ACC112 (cell line): Measurements from ENCODE around the gene CELSR2.

ENCODE experiments used
- H2AFZ ChIP-seq: fragments of 200-600 bp; sonication (generic); one replicate; pipeline ENCODE4 v1.6.0; 2017; ENCODE audit warnings: antibody characterized with exemption, low read length; ENCODE audit not compliant: unreplicated experiment
- H3K27ac ChIP-seq: fragments of 200-600 bp; sonication (generic); 2 replicates; pipeline ENCODE4 v1.5.1; 2014; ENCODE audit warnings: low read depth, mild to moderate bottlenecking, antibody characterized with exemption, low read length, moderate library complexity
- H3K27me3 ChIP-seq: fragments of 200-600 bp; sonication (generic); 2 replicates; pipeline ENCODE4 v1.6.1; 2014; ENCODE audit warnings: mild to moderate bottlenecking, antibody characterized with exemption, low read length, moderate library complexity, mixed read lengths; ENCODE audit not compliant: insufficient read depth
- H3K36me3 ChIP-seq: fragments of 200-600 bp; sonication (generic); 2 replicates; pipeline ENCODE4 v1.6.1; 2016; ENCODE audit warnings: mild to moderate bottlenecking, antibody characterized with exemption, low read length, moderate library complexity, mixed read lengths; ENCODE audit not compliant: insufficient read depth
- H3K4me1 ChIP-seq: fragments of 200-600 bp; sonication (generic); one replicate; pipeline ENCODE4 v1.6.1; 2016; ENCODE audit warnings: low read length, mixed read lengths; ENCODE audit not compliant: insufficient read depth, unreplicated experiment, control insufficient read depth
- H3K4me3 ChIP-seq: fragments of 200-600 bp; sonication (generic); 2 replicates; pipeline ENCODE4 v1.5.1; 2014; ENCODE audit warnings: mild to moderate bottlenecking, low read depth, low read length
- H3K79me2 ChIP-seq: fragments of 200-600 bp; sonication (generic); one replicate; pipeline ENCODE4 v1.6.0; 2016; ENCODE audit warnings: low read length; ENCODE audit not compliant: control insufficient read depth, unreplicated experiment, insufficient read depth

The CELSR2 gene

GRCh38 chr1:109248797-109249629, at the start of gene CELSR2:
Gene CELSR2 (plus strand): TSS chr1:109249539. CDS start chr1:109250080, 541 bp downstream.
- peaks cover 4% of the 10 kb centered on the region for H3K4me1 ChIP-seq
- H3K27ac ChIP-seq, result no peak within 1 kb of the TSS
- H3K36me3 ChIP-seq, result no peaks in the 10 kb centered on the region
- peaks cover 6% of the 10 kb centered on the region for H3K27me3 ChIP-seq
- H3K79me2 ChIP-seq, result no peaks in the 10 kb centered on the region
- peak within 1 kb of the TSS; percentile 73 for H3K4me3 ChIP-seq
- H2AFZ ChIP-seq, result peak within 1 kb of the TSS; percentile 68

- no peak overlapping the region for H3K27ac ChIP-seq
- H3K4me3 ChIP-seq, result no peak overlapping the region
- no peaks in the 10 kb centered on the region for H3K27me3 ChIP-seq
- H3K4me1 ChIP-seq, result peaks cover 21% of the 10 kb centered on the region
- H3K36me3 ChIP-seq, result no peaks in the 10 kb centered on the region
- no peak overlapping the region for H2AFZ ChIP-seq
- no peaks in the 10 kb centered on the region for H3K79me2 ChIP-seq
These were observed 49.6 kb upstream of the CELSR2 start for GRCh38 chr1:109199710-109200109.

- Histone ChIP-seq H2AFZ (no peak overlapping the region), H3K27me3 (no peaks in the 10 kb centered on the region), H3K27ac (no peak overlapping the region), H3K4me1 (peaks cover 21% of the 10 kb centered on the region), H3K79me2 (no peaks in the 10 kb centered on the region), H3K36me3 (no peaks in the 10 kb centered on the region), H3K4me3 (no peak overlapping the region)
These were observed 48.1 kb upstream of the CELSR2 start for GRCh38 chr1:109201123-109201703.

- H3K4me1 ChIP-seq, result peaks cover 11% of the 10 kb centered on the region
- H3K4me3 ChIP-seq, result no peak overlapping the region
- H3K79me2 ChIP-seq, result no peaks in the 10 kb centered on the region
- no peaks in the 10 kb centered on the region for H3K36me3 ChIP-seq
- no peak overlapping the region for H2AFZ ChIP-seq
- no peaks in the 10 kb centered on the region for H3K27me3 ChIP-seq
- no peak overlapping the region for H3K27ac ChIP-seq
These were observed 44.9 kb upstream of the CELSR2 start for GRCh38 chr1:109204484-109204883.

GRCh38 chr1:109206339-109206738, 43.0 kb upstream of the CELSR2 start:
- H3K36me3 ChIP-seq, result no peaks in the 10 kb centered on the region
- H3K79me2 ChIP-seq, result no peaks in the 10 kb centered on the region
- H3K4me1 ChIP-seq, result peaks cover 10% of the 10 kb centered on the region
- H3K27me3 ChIP-seq, result no peaks in the 10 kb centered on the region
- no peak overlapping the region for H3K4me3 ChIP-seq
- no peak overlapping the region for H2AFZ ChIP-seq
- no peak overlapping the region for H3K27ac ChIP-seq

GRCh38 chr1:109207467-109208103, 41.8 kb upstream of the CELSR2 start:
- Histone ChIP-seq H3K4me1 (peaks cover 6% of the 10 kb centered on the region), H3K27me3 (no peaks in the 10 kb centered on the region), H3K27ac (no peak overlapping the region), H3K4me3 (no peak overlapping the region), H2AFZ (no peak overlapping the region), H3K79me2 (no peaks in the 10 kb centered on the region), H3K36me3 (no peaks in the 10 kb centered on the region)

- H3K4me3 ChIP-seq, result peak overlapping the region; percentile 68
- H3K4me1 ChIP-seq, result peaks cover 7% of the 10 kb centered on the region
- H3K27ac ChIP-seq, result peak overlapping the region; percentile 22; the same call in 1 of the 2 replicates
- H3K27me3 ChIP-seq, result no peaks in the 10 kb centered on the region
- no peaks in the 10 kb centered on the region for H3K79me2 ChIP-seq
- H2AFZ ChIP-seq, result no peak overlapping the region
- H3K36me3 ChIP-seq, result no peaks in the 10 kb centered on the region
These were observed 40.9 kb upstream of the CELSR2 start for GRCh38 chr1:109208394-109208793.

GRCh38 chr1:109208836-109209463, 40.4 kb upstream of the CELSR2 start:
- peak overlapping the region; percentile 22; the same call in 1 of the 2 replicates for H3K27ac ChIP-seq
- H3K4me3 ChIP-seq, result peak overlapping the region; percentile 68
- H3K79me2 ChIP-seq, result peaks cover 2% of the 10 kb centered on the region
- peaks cover 9% of the 10 kb centered on the region for H3K4me1 ChIP-seq
- H2AFZ ChIP-seq, result peak overlapping the region; percentile 37
- H3K36me3 ChIP-seq, result no peaks in the 10 kb centered on the region
- H3K27me3 ChIP-seq, result no peaks in the 10 kb centered on the region

GRCh38 chr1:109210058-109210457, 39.3 kb upstream of the CELSR2 start:
- Histone ChIP-seq H3K4me1 (peaks cover 11% of the 10 kb centered on the region), H3K79me2 (peaks cover 13% of the 10 kb centered on the region), H3K27ac (no peak overlapping the region), H2AFZ (no peak overlapping the region), H3K36me3 (no peaks in the 10 kb centered on the region), H3K4me3 (no peak overlapping the region), H3K27me3 (no peaks in the 10 kb centered on the region)

- peaks cover 40% of the 10 kb centered on the region for H3K79me2 ChIP-seq
- no peak overlapping the region for H3K27ac ChIP-seq
- H3K27me3 ChIP-seq, result no peaks in the 10 kb centered on the region
- H3K4me3 ChIP-seq, result peak overlapping the region; percentile 92
- H3K4me1 ChIP-seq, result peaks cover 17% of the 10 kb centered on the region
- H2AFZ ChIP-seq, result peak overlapping the region; percentile 68
- H3K36me3 ChIP-seq, result peaks cover 5% of the 10 kb centered on the region
These were observed 36.0 kb upstream of the CELSR2 start for GRCh38 chr1:109213345-109213823.
